ENCODE data around the gene FBXW12. TPM values are rescaled to one million over a fixed set of nuclear protein-coding genes. Genes with fewer than 3 reads are reported as not detected.
"Not testable (repeated sequence)": the region's sequence is repeated elsewhere in the genome, so short reads cannot be mapped to it uniquely, and the experiment has no call there.

Gene FBXW12
- total RNA-seq, 1 donor from 2014 or later: not detected

GRCh38 chr3:48397767-48398681, 26.0 kb downstream of the FBXW12 start:
- H3K4me1 Mint-ChIP-seq (ENCODE audit: low read depth): no peaks in the 10 kb centered on the region
- H3K27me3 Mint-ChIP-seq (ENCODE audit: insufficient read depth): peaks cover 2% of the 10 kb centered on the region
- DNase-seq (ENCODE audit: low spot score): no peak
- H3K27ac Mint-ChIP-seq: no peak overlapping the region
- H3K4me3 Mint-ChIP-seq: no peak overlapping the region
- intact Hi-C loops (cut with micrococcal nuclease): no loop called here
- H3K9me3 Mint-ChIP-seq: no peaks in the 10 kb centered on the region
- H3K36me3 Mint-ChIP-seq (ENCODE audit: low read depth): no peaks in the 10 kb centered on the region

GRCh38 chr3:48398701-48399386, 26.8 kb downstream of the FBXW12 start:
- no peak overlapping the region for H3K4me3 Mint-ChIP-seq
- H3K36me3 Mint-ChIP-seq (ENCODE audit: low read depth): no peaks in the 10 kb centered on the region
- H3K9me3 Mint-ChIP-seq: no peaks in the 10 kb centered on the region
- H3K27me3 Mint-ChIP-seq (ENCODE audit: insufficient read depth): peaks cover 2% of the 10 kb centered on the region
- DNase-seq (ENCODE audit: low spot score): no peak
- H3K4me1 Mint-ChIP-seq (ENCODE audit: low read depth): no peaks in the 10 kb centered on the region
- intact Hi-C loops (cut with micrococcal nuclease): no loop called here
- no peak overlapping the region for H3K27ac Mint-ChIP-seq

GRCh38 chr3:48399387-48400172, 27.6 kb downstream of the FBXW12 start:
- no peak overlapping the region for H3K27ac Mint-ChIP-seq
- H3K4me3 Mint-ChIP-seq: no peak overlapping the region
- no peaks in the 10 kb centered on the region for H3K36me3 Mint-ChIP-seq (ENCODE audit: low read depth)
- intact Hi-C loops (cut with micrococcal nuclease): loop anchor here (1.0 to 10.0 kb wide), 3 partner anchors 126 to 235 kb away; partner anchors contain the start of genes SLC26A6 and ZNF589
- peaks cover 2% of the 10 kb centered on the region for H3K27me3 Mint-ChIP-seq (ENCODE audit: insufficient read depth)
- no peaks in the 10 kb centered on the region for H3K9me3 Mint-ChIP-seq
- DNase-seq (ENCODE audit: low spot score): no peak
- no peaks in the 10 kb centered on the region for H3K4me1 Mint-ChIP-seq (ENCODE audit: low read depth)

GRCh38 chr3:48400824-48401433, 28.9 kb downstream of the FBXW12 start:
- DNase-seq (ENCODE audit: low spot score): peak; percentile 44
- Mint-ChIP-seq H3K36me3 (ENCODE audit: low read depth) (no peaks in the 10 kb centered on the region), H3K9me3 (no peaks in the 10 kb centered on the region), H3K4me1 (ENCODE audit: low read depth) (no peaks in the 10 kb centered on the region), H3K4me3 (no peak overlapping the region), H3K27ac (no peak overlapping the region), H3K27me3 (ENCODE audit: insufficient read depth) (no peaks in the 10 kb centered on the region)
- intact Hi-C loops (cut with micrococcal nuclease): loop anchor here (1.0 to 10.0 kb wide), 9 partner anchors 35 to 284 kb away; partner anchors contain the start of genes NCKIPSD, SLC26A6, UQCRC1 and ZNF589

- not testable (repeated sequence) for H3K4me1 Mint-ChIP-seq (ENCODE audit: low read depth); DNase-seq (ENCODE audit: low spot score); H3K27ac Mint-ChIP-seq; H3K36me3 Mint-ChIP-seq (ENCODE audit: low read depth); H3K27me3 Mint-ChIP-seq (ENCODE audit: insufficient read depth); H3K4me3 Mint-ChIP-seq; H3K9me3 Mint-ChIP-seq
- intact Hi-C loops (cut with micrococcal nuclease): loop anchor here (1.0 to 10.0 kb wide), 8 partner anchors 35 to 284 kb away; partner anchors contain the start of genes NCKIPSD, SLC26A6, UQCRC1 and ZNF589
Measured at GRCh38 chr3:48401434-48401901, 29.4 kb downstream of the FBXW12 start.

- Mint-ChIP-seq H3K9me3 (no peaks in the 10 kb centered on the region), H3K27me3 (ENCODE audit: insufficient read depth) (no peaks in the 10 kb centered on the region), H3K4me3 (no peak overlapping the region), H3K36me3 (ENCODE audit: low read depth) (no peaks in the 10 kb centered on the region), H3K27ac (no peak overlapping the region), H3K4me1 (ENCODE audit: low read depth) (no peaks in the 10 kb centered on the region)
- intact Hi-C loops (cut with micrococcal nuclease): loop anchor here (10.0 kb wide), 1 partner anchor 232 kb away; the partner anchor contains the start of gene SLC26A6
- DNase-seq (ENCODE audit: low spot score): no peak
Measured at GRCh38 chr3:48402281-48402732, 30.3 kb downstream of the FBXW12 start.

- no peak overlapping the region for H3K27ac Mint-ChIP-seq
- no peaks in the 10 kb centered on the region for H3K27me3 Mint-ChIP-seq (ENCODE audit: insufficient read depth)
- H3K36me3 Mint-ChIP-seq (ENCODE audit: low read depth): no peaks in the 10 kb centered on the region
- DNase-seq (ENCODE audit: low spot score): no peak
- no peaks in the 10 kb centered on the region for H3K4me1 Mint-ChIP-seq (ENCODE audit: low read depth)
- no peaks in the 10 kb centered on the region for H3K9me3 Mint-ChIP-seq
- intact Hi-C loops (cut with micrococcal nuclease): loop anchor here (10.0 kb wide), 1 partner anchor 232 kb away; the partner anchor contains the start of gene SLC26A6
- H3K4me3 Mint-ChIP-seq: no peak overlapping the region
Measured at GRCh38 chr3:48402907-48403306, 30.9 kb downstream of the FBXW12 start.

GRCh38 chr3:48403533-48404439, 31.8 kb downstream of the FBXW12 start:
- no peaks in the 10 kb centered on the region for H3K27me3 Mint-ChIP-seq (ENCODE audit: insufficient read depth)
- no peak overlapping the region for H3K4me3 Mint-ChIP-seq
- no peak overlapping the region for H3K27ac Mint-ChIP-seq
- intact Hi-C loops (cut with micrococcal nuclease): loop anchor here (10.0 kb wide), 1 partner anchor 231 kb away; the partner anchor contains the start of gene SLC26A6
- no peaks in the 10 kb centered on the region for H3K4me1 Mint-ChIP-seq (ENCODE audit: low read depth)
- no peak for DNase-seq (ENCODE audit: low spot score)
- no peaks in the 10 kb centered on the region for H3K36me3 Mint-ChIP-seq (ENCODE audit: low read depth)
- no peaks in the 10 kb centered on the region for H3K9me3 Mint-ChIP-seq

GRCh38 chr3:48404440-48405342, 32.7 kb downstream of the FBXW12 start:
- Mint-ChIP-seq H3K4me3 (no peak overlapping the region), H3K27ac (no peak overlapping the region), H3K4me1 (ENCODE audit: low read depth) (no peaks in the 10 kb centered on the region), H3K27me3 (ENCODE audit: insufficient read depth) (no peaks in the 10 kb centered on the region), H3K36me3 (ENCODE audit: low read depth) (no peaks in the 10 kb centered on the region), H3K9me3 (no peaks in the 10 kb centered on the region)
- intact Hi-C loops (cut with micrococcal nuclease): loop anchor here (10.0 kb wide), 1 partner anchor 230 kb away; the partner anchor contains the start of gene SLC26A6
- DNase-seq (ENCODE audit: low spot score): no peak

GRCh38 chr3:48405343-48405881, 33.4 kb downstream of the FBXW12 start:
- H3K4me1 Mint-ChIP-seq (ENCODE audit: low read depth): no peaks in the 10 kb centered on the region
- no peak overlapping the region for H3K4me3 Mint-ChIP-seq
- no peaks in the 10 kb centered on the region for H3K27me3 Mint-ChIP-seq (ENCODE audit: insufficient read depth)
- no peaks in the 10 kb centered on the region for H3K36me3 Mint-ChIP-seq (ENCODE audit: low read depth)
- intact Hi-C loops (cut with micrococcal nuclease): loop anchor here (10.0 kb wide), 1 partner anchor 229 kb away; the partner anchor contains the start of gene SLC26A6
- no peaks in the 10 kb centered on the region for H3K9me3 Mint-ChIP-seq
- DNase-seq (ENCODE audit: low spot score): no peak
- H3K27ac Mint-ChIP-seq: no peak overlapping the region
